B cell (primary cell): Measurements from ENCODE around the gene TRIM75.
"Not testable (repeated sequence)": the region's sequence is repeated elsewhere in the genome, so short reads cannot be mapped to it uniquely, and the experiment has no call there.

ENCODE experiments used
- EZH2 ChIP-seq: IDR thresholded peaks from 2 replicates; pipeline ENCODE4 v1.6.1; 2012; ENCODE audit warnings: borderline replicate concordance, low read depth, mild to moderate bottlenecking, moderate library complexity, low read length; ENCODE audit not compliant: insufficient read depth, poor library complexity, severe bottlenecking
- TF ChIP-seq, protein P1 (sequence below): fragments of 200-600 bp; IDR thresholded peaks from one replicate; pipeline ENCODE4 v1.8.0; 2022; ENCODE audit warnings: antibody characterized with exemption, mild to moderate bottlenecking

DNA sequence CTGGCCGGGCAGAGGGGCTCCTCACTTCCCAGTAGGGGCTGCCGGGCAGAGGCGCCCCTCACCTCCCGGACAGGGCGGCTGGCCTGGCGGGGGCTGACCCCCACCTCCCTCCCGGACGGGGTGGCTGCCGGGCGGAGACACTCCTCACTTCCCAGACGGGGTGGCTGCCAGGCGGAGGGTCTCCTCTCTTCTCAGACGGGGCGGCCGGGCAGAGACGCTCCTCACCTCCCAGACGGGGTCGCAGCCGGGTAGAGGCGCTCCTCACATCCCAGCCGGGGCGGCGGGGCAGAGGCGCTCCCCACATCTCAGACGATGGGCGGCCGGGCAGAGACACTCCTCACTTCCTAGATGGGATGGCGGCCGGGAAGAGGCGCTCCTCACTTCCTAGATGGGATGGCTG is 33.7 kb upstream of the TRIM75 start:
- TF ChIP-seq, protein P1, sequence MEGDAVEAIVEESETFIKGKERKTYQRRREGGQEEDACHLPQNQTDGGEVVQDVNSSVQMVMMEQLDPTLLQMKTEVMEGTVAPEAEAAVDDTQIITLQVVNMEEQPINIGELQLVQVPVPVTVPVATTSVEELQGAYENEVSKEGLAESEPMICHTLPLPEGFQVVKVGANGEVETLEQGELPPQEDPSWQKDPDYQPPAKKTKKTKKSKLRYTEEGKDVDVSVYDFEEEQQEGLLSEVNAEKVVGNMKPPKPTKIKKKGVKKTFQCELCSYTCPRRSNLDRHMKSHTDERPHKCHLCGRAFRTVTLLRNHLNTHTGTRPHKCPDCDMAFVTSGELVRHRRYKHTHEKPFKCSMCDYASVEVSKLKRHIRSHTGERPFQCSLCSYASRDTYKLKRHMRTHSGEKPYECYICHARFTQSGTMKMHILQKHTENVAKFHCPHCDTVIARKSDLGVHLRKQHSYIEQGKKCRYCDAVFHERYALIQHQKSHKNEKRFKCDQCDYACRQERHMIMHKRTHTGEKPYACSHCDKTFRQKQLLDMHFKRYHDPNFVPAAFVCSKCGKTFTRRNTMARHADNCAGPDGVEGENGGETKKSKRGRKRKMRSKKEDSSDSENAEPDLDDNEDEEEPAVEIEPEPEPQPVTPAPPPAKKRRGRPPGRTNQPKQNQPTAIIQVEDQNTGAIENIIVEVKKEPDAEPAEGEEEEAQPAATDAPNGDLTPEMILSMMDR = not testable (repeated sequence)
- TF ChIP-seq EZH2 = not testable (repeated sequence)
